OCI-LY1 (cell line): ENCODE results near the gene TPO.

Experiments used
- EZH2 ChIP-seq: fragments of 200-600 bp; sonication (generic), shearing (Covaris generic); IDR thresholded peaks from 2 replicates; pipeline ENCODE4 v1.8.0; 2017; ENCODE audit warnings: borderline replicate concordance, mixed run types, mild to moderate bottlenecking, antibody characterized with exemption, low read length, moderate library complexity, mixed read lengths
- TF ChIP-seq, protein P1 (sequence below): fragments of 200-600 bp; sonication (generic), shearing (Covaris generic); IDR thresholded peaks from 2 replicates; pipeline ENCODE4 v1.5.1; 2017; ENCODE audit warnings: mild to moderate bottlenecking, antibody characterized with exemption, low read length, moderate library complexity, mixed read lengths

DNA sequence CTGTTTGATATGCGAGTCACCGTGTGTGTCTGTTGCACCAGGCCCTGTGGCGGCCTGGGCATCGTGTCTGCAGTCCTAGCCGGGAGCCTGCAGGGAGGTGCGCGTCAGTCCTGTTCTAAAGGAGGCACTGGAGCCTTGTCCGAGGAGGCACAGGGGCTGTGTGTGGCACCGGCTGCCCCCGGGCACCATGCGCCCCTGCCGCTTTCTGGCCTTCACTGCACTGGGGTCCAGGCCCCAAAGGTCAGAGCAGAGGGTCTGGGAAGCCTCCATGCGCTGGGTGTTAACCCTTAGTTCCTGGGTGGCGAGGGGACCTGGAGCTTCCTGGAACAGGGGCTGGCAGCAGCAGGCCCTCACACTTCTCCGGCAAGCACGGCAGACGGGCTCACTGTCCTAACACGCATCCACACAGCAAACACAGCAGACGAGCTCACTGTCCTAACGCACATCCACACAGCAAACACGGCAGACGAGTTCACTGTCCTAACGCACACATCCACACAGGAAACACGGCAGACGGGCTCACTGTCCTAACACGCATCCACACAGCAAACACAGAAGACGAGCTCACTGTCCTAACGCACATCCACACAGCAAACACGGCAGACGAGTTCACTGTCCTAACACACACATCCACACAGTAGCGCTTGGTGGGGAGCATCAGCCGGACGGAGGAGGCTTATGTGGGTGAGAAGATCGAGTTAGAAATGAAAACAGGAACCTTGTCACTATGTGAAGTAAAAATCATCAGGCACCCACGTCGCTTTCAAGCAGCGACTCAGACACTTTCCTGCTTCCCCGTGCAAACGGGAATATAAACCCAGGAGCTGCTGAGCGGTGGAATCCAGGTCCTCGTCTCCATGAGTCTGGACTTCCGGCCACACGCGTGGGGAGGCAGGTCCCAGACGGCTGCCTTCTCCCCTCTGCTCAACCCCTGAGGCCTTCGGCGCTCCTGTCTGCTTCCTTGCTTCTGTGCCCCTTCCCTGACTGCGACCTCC, 65.3 kb downstream of the TPO start:
- TF ChIP-seq, protein P1, sequence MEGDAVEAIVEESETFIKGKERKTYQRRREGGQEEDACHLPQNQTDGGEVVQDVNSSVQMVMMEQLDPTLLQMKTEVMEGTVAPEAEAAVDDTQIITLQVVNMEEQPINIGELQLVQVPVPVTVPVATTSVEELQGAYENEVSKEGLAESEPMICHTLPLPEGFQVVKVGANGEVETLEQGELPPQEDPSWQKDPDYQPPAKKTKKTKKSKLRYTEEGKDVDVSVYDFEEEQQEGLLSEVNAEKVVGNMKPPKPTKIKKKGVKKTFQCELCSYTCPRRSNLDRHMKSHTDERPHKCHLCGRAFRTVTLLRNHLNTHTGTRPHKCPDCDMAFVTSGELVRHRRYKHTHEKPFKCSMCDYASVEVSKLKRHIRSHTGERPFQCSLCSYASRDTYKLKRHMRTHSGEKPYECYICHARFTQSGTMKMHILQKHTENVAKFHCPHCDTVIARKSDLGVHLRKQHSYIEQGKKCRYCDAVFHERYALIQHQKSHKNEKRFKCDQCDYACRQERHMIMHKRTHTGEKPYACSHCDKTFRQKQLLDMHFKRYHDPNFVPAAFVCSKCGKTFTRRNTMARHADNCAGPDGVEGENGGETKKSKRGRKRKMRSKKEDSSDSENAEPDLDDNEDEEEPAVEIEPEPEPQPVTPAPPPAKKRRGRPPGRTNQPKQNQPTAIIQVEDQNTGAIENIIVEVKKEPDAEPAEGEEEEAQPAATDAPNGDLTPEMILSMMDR, result no peak
- no peak for TF ChIP-seq EZH2
